ENCODE results near the gene LRRC74B.

LRRC74B gene

GRCh38 chr22:21106000-21106399 is 60.3 kb downstream of the LRRC74B start:
- no peak overlapping the region for H3K4me3 ChIP-seq
- no peaks in the 10 kb centered on the region for H3K9me3 ChIP-seq
- H3K27ac ChIP-seq = no peak overlapping the region
- intact Hi-C loops (cut with DNase I; ENCODE audit: low total_unique reads) = no loop called here
- H3K27me3 ChIP-seq = peaks cover 0 to 30% of the 10 kb centered on the region in 2 donors
- H3K36me3 ChIP-seq = no peaks in the 10 kb centered on the region
- TF ChIP-seq CTCF (IDR thresholded peaks at IDR 0.05) = no peak
- no peak for DNase-seq
- peaks cover 0 to 3% (median 0%) of the 10 kb centered on the region in 4 donors for H3K4me1 ChIP-seq

DNA sequence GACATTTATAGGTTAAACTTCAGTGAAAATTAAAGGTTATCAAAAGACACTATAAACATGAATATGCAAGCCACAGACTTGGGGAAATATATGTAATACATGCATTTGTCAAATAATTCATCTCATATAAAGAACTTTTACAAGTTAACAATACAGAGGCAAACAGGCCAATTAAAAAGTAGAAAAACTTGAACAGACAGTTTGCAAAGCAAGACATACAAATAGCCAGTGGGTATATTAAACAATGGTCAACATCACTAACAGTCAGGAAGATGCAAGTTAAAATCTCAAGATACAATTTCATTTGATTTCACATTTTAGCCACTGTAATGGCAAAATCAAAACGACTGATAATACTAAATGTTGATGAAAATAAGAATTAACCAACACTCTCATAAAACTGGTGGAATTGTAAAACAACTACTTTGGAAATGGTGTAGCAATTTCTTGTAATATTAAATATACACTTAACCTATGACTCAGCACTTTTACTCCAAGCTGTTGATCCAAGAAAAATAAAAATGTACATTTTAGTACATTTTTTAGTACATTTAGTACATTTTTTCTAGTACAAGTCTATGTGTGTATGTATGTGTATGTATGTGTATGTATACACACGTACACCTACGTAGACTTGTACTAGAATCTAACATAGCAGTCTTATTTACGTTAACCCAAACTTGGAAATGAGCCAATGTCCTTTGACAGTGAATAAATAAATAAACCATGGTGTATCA is 62.8 kb downstream of the LRRC74B start:
- Histone ChIP-seq H3K36me3 (no peaks in the 10 kb centered on the region), H3K4me3 (no peak overlapping the region), H3K27ac (no peak overlapping the region), H3K27me3 (peaks cover 0 to 13% of the 10 kb centered on the region in 2 donors), H3K4me1 (no peaks in the 10 kb centered on the region), H3K9me3 (no peaks in the 10 kb centered on the region)
- DNase-seq = no peak
- no peak for TF ChIP-seq CTCF (IDR thresholded peaks at IDR 0.05)
- intact Hi-C loops (cut with DNase I; ENCODE audit: low total_unique reads) = no loop called here
